Ovary (tissue), 9 donors: ENCODE results near the gene HDLBP. TPM values are rescaled to one million over a fixed set of nuclear protein-coding genes. Genes with fewer than 3 reads are reported as not detected.

Source experiments
- DNase-seq, 5 donors: peaks; one replicate each; pipeline ENCODE4 v3.0.0-alpha.2; 2019 to 2020
- H3K27ac ChIP-seq, 2 donors: fragments of 200-600 bp; one replicate each; pipeline versions ENCODE4 v1.5.1 to v1.8.0; 2019 to 2022
- H3K27me3 ChIP-seq: fragments of 200-600 bp; one replicate; pipeline ENCODE4 v1.8.0; 2022
- H3K36me3 ChIP-seq: fragments of 200-600 bp; sonication (generic); one replicate; pipeline ENCODE4 v1.5.1; 2019
- H3K4me1 ChIP-seq: one replicate; pipeline ENCODE4 v1.8.1; 2013; ENCODE audit warnings: mild to moderate bottlenecking, moderate library complexity; ENCODE audit not compliant: insufficient read depth
- H3K4me3 ChIP-seq: fragments of 200-600 bp; sonication (generic); one replicate; pipeline ENCODE4 v1.5.1; 2017
- H3K9me3 ChIP-seq, 2 donors: fragments of 200-600 bp in 1 of 2; sonication (generic) in 1 of 2; one replicate each; pipeline versions ENCODE4 v1.5.1 to v1.8.1; 2013 to 2019; ENCODE audit warnings: mild to moderate bottlenecking in 1 of 2, moderate library complexity in 1 of 2
- CTCF ChIP-seq, 3 donors: fragments of 450-650 bp in 2 of 3; fragments of 200-600 bp in 1 of 3; IDR thresholded peaks; one replicate each; pipeline versions ENCODE4 v1.5.1 to v1.8.0; 2016 to 2022; ENCODE audit warnings: antibody characterized with exemption in 3 of 3, mild to moderate bottlenecking in 1 of 3
- EP300 ChIP-seq: sonication (generic); formaldehyde crosslinking; IDR thresholded peaks from one replicate; pipeline ENCODE4 v1.6.1; 2017; ENCODE audit warnings: antibody characterized with exemption
- POLR2A ChIP-seq: fragments of 450-650 bp; IDR thresholded peaks from one replicate; pipeline ENCODE4 v1.6.1; 2017; ENCODE audit warnings: antibody characterized with exemption, mild to moderate bottlenecking, moderate library complexity
- WGBS, 3 donors: extraction: QIAGEN DNeasy Blood & Tissue Kit in 1 of 3; methylation state at CpG; one replicate each; pipeline versions ENCODE4 v1.1.5 to v1.1.7; 2013 to 2017; 5-methylcytosine and 5-hydroxymethylcytosine counted together
- intact Hi-C, 4 donors: fragments of 100-400 bp; cut with DNase I; formaldehyde crosslinking; loops; one replicate each; pipeline versions ENCODE4 v1.11.0 to v1.15.1; 2022 to 2023
- polyA plus RNA-seq, 2 donors: library from polyadenylated mRNA; stranded (reverse); fragments of 200-250 nt in 1 of 2; fragments of 350-450 nt in 1 of 2; fragmentation: Illumina TruSeq in 1 of 2; extraction: RNeasy Lipid Tissue Mini Kit (QIAGEN cat#74804) in 1 of 2; gene quantifications; one replicate each; pipeline ENCODE4 v1.2.3, GENCODE V29; 2013 to 2014
- total RNA-seq, 7 donors: library from RNA; depleted of rRNA in 2 of 7; stranded (reverse); fragments of >200 nt in 2 of 7; fragmentation: NEBNext Ultra II Directional in 3 of 7; extraction: Animal tissue kit (Norgen Biotek cat#: 25700) in 3 of 7; gene quantifications; one replicate each; pipeline versions ENCODE4 v1.1.0 to v1.2.4, GENCODE V29; 2016 to 2023
- donor health status: DM: no; HTN: no; CAD: no; lungs with moderate emphysema.
- donor health status: DM: no; HTN: no; CAD: no.
- donor health status: Bipolar disorder and iron deficiency.
- donor health status: DM: yes; HTN: yes; CAD: no.
- donor health status: DM: no; HTN: no; CAD: no.
- donor health status: DM: yes; HTN: yes; CAD: no.

The HDLBP gene
- total and polyA plus RNA-seq, 9 donors, result 145 to 616 (median 359) TPM

DNA sequence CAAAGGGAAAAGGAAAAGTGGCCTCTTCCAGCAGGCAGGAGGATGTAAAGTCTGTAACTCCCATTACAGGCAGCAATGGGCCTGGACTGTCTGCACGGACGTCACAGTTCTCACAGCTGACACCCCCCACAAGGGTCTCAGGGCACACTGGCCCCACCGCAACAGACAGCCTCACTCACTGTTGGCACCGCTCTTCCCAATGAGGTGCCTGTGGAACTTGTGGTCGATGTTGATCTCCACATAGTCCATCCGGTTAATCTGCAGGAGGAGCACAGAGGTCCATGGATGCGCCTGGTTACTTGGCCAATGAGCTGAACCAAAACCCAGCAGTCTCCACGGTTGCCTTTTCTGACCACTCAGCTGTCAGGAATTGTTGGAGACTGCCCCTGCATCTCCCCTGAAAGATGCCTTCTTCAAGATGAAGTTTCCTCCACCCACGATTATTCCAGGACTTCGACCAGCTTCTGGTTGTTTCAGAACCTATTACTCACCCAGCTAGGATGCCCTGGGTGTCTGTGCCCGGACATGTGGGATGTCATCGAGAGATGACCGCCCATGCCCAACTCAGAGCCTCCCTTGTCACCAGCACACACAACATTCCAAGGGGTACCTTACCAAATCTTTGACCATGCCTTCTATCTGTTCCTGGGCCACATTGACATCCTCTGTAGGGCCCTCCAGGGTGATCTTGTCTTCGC lies 62.5 kb downstream of the HDLBP start:
- DNase-seq, result no peak
- Histone ChIP-seq H3K27ac (no peak overlapping the region), H3K4me3 (no peak overlapping the region), H3K27me3 (no peaks in the 10 kb centered on the region), H3K9me3 (no peaks in the 10 kb centered on the region), H3K36me3 (no peaks in the 10 kb centered on the region), H3K4me1 (peaks cover 12% of the 10 kb centered on the region)
- intact Hi-C loops, result no loop called here
- no peak for TF ChIP-seq EP300
- TF ChIP-seq CTCF (IDR thresholded peaks at IDR 0.05), result no peak
- WGBS, 3 donors, result 87 to 89% (median 88%) methylated on average over 14 of the region's 14 CpGs

DNA sequence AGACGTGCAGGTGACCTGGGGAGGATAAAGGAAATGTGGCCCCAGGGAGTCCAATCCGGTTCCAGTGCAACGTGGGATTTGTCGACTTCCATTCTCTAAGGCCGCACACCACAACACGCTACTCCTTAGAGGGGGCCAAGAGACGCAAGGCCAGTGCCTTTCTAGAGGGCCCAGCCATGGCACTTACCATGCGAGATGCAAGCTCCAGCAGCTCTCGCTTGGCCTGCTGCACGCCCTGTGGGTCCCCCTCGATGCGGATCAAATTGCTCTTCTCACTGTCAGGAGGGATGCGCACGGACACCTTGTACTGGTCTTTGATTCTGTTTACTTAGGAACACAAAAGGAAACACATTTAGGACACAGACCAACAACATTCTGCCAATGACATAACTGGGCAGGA lies 65.8 kb downstream of the HDLBP start:
- no peak for DNase-seq
- H3K27me3 ChIP-seq, result no peaks in the 10 kb centered on the region
- H3K4me3 ChIP-seq, result no peak overlapping the region
- H3K27ac ChIP-seq, result no peak overlapping the region
- H3K4me1 ChIP-seq, result no peaks in the 10 kb centered on the region
- intact Hi-C loops, result no loop called here
- no peaks in the 10 kb centered on the region for H3K9me3 ChIP-seq
- 90 to 93% (median 93%) methylated on average over 13 to 14 of the region's 14 CpGs for WGBS, 3 donors
- no peaks in the 10 kb centered on the region for H3K36me3 ChIP-seq
- TF ChIP-seq CTCF (IDR thresholded peaks at IDR 0.05), result no peak
- no peak for TF ChIP-seq EP300
- TF ChIP-seq POLR2A, result no peak

- intact Hi-C loops, result no loop called here
- H3K4me3 ChIP-seq, result no peak overlapping the region
- H3K9me3 ChIP-seq, result no peaks in the 10 kb centered on the region
- no peaks in the 10 kb centered on the region for H3K4me1 ChIP-seq
- H3K27ac ChIP-seq, result no peak overlapping the region
- H3K27me3 ChIP-seq, result no peaks in the 10 kb centered on the region
- 64 to 74% (median 71%) methylated on average over 6 of the region's 6 CpGs for WGBS, 3 donors
- no peaks in the 10 kb centered on the region for H3K36me3 ChIP-seq
- DNase-seq, result no peak
- TF ChIP-seq POLR2A, result no peak
- no peak for TF ChIP-seq CTCF (IDR thresholded peaks at IDR 0.05)
- TF ChIP-seq EP300, result no peak
Measured at GRCh38 chr2:241248897-241249296, 66.6 kb downstream of the HDLBP start.

- no peaks in the 10 kb centered on the region for H3K27me3 ChIP-seq
- TF ChIP-seq CTCF (IDR thresholded peaks at IDR 0.05) (no peak), EP300 (no peak), POLR2A (no peak)
- no peak for DNase-seq
- no peaks in the 10 kb centered on the region for H3K9me3 ChIP-seq
- 95 to 96% (median 95%) methylated on average over 11 of the region's 11 CpGs for WGBS, 3 donors
- H3K27ac ChIP-seq, result no peak overlapping the region
- no peaks in the 10 kb centered on the region for H3K36me3 ChIP-seq
- no peaks in the 10 kb centered on the region for H3K4me1 ChIP-seq
- H3K4me3 ChIP-seq, result no peak overlapping the region
- intact Hi-C loops, result no loop called here
Measured at GRCh38 chr2:241248289-241248688, 67.2 kb downstream of the HDLBP start.
